NCI-H774 (cell line): ENCODE data around the gene UGT1A6.
"Not testable (repeated sequence)": the region's sequence is repeated elsewhere in the genome, so short reads cannot be mapped to it uniquely, and the experiment has no call there.

Experiments used
- DNase-seq: peaks from one replicate; lab custom pipeline; 2025; lab: John Stamatoyannopoulos, UW

The UGT1A6 gene

DNA sequence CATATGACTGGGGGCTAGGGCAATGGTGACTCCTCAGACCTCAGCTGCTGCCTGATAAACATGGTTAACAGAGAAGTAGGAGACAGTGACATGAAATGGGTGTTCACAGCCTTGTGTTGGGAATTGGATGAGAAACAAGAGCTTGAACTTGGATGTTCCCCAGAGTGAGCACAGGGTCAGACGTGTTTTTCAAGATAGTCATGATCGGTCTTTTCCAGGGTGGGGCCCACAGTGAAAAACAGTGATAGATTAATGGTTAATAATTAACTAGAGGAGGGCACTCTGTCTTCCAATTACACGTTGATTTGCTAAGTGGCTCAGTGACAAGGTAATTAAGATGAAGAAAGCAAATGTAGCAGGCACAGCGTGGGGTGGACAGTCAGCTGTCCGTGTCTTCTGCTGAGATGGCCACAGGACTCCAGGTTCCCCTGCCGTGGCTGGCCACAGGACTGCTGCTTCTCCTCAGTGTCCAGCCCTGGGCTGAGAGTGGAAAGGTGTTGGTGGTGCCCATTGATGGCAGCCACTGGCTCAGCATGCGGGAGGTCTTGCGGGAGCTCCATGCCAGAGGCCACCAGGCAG lies 36.1 kb downstream of the UGT1A6 start, which contains the start of gene UGT1A3:
Gene UGT1A3 (plus strand): TSS at position 320 of the 579 bp plus-strand sequence. CDS start 85 bp downstream, at position 405.
- DNase-seq, result no peak

DNA sequence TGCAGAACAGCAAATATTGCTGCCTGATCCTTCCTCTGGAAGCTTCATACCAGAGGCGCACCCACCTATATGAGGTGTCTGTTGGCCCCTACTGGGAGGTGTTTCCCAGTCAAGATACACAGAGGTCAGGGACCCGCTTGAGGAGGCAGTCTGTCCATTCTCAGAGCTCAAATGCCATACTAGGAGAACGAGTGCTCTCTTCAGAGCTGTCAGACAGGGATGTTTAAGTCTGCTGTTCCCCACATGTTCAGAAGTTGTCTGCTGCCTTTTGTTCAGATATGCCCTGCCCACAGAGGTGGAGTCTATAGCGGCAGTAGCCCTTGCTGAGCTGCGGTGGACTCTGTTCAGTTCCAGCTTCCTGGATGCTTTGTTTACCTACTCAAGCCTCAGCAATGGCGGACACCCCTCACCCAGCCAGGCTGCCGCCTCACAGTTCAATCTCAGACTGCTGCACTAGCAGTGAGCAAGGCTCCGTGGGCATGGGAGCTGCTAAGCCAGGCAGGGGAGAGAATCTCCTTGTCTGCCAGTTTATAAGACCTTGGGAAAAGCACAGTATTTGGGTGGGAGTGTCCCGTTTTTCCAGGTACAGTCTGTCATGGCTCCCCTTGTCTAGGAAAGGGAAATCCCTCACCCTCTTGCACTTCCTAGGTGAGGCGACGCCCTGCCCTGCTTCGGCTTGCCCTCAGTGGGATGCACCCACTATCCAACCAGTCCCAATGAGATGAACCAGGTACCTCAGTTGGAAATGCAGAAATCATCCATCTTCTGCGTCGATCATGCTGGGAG lies 44.4 kb downstream of the UGT1A6 start:
- DNase-seq, result not testable (repeated sequence)

DNA sequence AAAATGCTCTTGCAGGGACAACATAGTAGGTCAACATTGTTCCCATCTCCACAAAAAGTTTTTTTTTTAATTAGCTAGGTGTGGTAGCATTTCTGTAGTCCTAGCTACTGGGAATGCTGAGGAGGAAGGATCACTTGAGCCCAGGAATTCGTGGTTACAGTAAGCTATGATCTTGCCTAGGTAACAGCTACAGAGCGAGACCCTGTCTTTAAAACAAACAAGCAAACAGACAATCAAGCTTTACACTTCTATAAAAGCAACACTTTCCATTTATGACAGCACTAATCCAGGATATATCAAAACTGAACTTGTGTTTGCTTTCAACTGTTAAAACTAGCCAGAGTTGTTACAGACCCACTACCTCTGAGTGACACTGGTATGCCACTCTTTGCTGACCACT lies 48.2 kb downstream of the UGT1A6 start:
- DNase-seq, result no peak

DNA sequence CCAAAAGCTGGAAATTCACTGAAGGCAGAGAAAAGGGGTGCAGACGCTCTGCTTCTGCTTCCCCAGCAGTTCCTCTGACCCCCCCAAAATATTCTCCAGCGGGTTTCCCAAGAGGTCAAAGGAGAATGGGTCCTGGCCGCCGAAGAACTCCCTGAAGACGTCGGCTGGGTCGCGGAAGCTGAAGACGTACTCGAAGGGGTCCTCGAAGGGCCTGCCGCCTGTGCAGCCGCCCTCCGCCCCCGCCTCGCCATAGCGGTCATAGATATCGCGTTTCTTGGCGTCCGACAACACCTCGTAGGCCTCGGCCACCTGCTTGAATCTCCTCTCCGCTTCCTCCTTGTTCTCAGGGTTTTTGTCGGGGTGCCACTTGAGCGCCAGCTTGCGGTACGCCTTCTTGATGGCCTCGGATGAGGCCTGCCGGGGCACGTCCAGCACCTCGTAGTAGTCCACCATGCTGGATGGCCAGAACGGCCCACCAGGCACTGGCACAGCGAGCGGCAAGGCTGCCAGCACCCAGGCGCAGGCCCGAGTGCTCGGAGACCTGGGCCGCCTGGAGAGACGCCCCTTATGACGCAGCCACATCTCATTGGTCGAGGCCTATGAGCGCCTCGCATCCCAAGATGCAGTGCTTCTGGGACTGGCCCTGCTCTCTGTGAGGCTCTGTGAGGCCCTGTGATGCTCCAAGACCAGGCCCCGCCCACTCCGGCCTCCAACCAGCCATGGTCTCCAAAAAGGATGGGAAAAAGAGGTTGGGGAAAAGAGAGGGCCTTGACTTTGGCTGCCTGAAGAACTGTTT lies 51.0 kb downstream of the UGT1A6 start:
- DNase-seq, result no peak

DNA sequence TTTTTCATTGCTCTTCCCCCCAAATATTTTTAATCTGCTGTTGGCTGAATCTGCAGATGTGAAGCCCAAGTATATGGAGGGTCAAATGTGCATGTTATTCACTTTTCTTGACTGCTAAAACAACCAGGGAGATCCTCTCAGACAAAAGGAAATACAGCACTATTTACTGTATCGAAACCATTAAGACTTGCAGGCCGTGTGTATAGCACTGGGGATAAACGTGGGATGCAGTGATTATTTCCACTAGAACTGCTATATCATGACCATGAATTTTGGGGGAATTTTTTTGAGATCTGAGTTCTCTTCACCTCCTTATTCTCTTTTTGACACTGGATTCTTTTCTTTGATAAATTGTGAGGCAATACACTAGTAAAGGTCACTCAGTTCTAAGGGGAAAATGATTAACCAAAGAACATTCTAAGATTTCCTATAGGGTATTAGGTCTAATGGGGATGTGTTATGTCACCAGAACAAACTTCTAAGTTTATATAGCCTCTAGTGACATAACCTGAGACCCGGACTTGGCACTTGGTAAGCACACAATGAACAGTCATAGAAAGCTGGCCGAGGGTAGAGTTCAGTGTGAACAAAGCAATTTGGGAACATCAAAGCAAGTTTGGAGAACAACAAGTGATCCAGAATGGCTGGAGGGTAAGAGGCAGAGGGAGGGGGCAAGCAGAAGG lies 52.5 kb downstream of the UGT1A6 start:
- no peak for DNase-seq

DNA sequence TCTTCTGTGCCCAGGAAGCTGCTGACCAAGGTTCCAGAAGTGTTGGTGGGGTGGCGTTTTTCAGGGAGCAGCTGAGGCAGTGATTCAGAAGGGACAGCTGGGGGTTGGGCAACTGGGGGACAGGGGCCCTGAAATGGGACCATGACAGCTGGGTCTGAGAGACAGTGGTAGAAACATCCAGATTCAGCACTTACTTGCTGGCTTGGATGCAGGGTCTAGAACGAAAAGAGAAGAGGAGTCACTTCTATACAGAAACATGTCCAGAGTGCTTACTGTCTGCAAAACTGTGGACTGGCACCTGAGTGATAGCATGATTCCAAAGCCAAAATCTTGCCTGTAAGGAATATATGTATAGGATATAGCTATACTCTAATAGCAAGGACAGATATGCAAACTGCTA lies 53.1 kb downstream of the UGT1A6 start:
- not testable (repeated sequence) for DNase-seq

DNA sequence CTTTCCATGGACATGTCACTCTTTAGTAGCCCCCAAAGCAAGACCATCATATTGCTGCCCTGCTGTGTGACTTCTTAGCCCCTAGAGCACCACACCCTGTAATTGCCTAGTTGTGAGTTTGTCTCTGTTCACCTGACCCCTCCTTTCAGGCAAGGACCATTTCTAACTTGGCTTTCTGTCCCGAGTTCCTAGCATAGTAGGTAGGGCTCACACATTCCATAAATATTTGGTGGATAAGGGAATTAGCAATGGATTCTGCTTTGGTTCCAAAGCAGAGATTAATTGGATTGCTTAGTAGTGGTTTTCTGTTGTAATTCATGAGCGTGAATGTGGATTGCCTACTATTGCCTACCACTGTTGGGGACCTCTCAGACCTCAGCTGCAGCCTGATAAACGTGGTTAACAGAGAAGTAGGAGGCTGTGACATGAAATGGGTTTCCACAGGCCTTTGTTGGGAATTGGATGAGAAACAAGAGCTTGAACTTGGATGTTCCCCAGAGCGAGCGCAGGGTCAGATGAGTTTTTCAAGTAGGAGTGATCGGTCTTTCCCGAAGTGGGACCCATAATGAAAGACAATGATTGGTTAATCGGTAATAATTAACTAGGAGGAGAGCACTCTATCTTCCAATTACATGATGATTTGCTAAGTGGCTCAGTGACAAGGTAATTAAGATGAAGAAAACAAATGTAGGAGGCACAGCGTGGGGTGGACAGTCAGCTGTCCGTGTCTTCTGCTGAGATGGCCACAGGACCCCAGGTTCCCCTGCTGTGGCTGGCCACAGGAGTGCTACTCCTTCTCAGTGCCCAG lies 54.0 kb downstream of the UGT1A6 start:
- no peak for DNase-seq

DNA sequence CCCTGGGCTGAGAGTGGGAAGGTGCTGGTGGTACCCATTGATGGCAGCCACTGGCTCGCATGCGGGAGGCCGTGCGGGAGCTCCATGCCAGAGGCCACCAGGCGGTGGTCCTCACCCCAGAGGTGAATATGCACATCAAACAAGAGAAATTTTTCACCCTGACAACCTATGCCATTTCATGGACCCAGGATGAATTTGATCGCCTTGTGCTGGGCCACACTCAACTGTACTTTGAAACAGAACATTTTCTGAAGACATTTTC lies 54.5 kb downstream of the UGT1A6 start:
- no peak for DNase-seq

DNA sequence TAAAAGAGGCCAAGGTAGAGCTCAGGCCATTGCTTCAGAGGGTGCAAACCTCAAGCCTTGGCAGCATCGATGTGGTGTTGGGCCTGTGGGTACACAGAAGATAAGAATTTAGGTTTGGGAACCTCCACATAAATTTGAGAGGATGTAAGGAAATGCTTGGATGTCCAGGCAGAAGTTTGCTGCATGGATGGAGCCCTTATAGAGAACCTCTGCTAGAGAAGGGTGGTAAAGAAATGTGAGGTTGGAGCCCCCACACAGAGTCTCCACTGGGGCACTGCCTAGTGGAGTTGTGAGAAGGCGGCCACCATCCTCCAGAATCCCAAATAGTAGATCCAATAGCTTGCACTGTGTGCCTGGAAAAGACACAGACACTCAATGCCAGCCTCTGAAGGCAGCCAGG lies 58.0 kb downstream of the UGT1A6 start:
- DNase-seq, result not testable (repeated sequence)

DNA sequence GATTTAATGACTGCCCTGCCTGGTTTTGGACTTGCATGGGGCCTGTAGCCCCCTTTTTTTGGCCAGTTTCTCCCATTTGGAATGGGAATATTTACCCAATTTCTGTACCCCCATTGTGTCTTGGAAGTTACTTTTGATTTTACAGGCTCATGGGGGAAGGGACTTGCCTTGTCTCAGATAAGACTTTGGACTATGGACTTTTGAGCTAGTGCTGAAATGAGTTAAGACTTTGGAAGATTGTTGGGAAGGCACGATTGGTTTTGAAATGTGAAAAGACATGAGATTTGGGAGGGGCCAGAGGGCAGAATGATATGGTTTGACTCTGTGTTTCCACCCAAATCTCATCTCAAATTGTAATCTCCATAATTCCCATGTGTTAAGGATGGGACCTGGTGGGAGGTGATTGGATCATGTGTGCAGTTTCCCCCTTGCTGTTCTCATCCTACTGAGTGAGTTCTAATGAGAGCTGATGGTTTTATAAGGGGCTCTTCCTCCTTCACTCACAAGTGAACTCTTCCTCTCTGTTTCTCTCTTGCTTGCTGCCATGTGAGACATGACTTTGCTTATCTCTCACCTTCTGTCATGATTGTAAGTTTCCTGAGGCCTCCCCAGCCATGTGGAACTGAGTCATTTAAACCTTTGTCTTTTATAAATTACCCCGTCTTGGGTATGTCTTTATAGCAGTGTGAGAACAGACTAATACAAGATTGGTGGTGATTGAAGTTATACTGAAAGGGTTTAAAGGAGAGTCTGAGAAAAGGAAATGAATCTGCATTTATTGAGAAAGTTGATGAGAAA lies 58.7 kb downstream of the UGT1A6 start:
- DNase-seq, result not testable (repeated sequence)

DNA sequence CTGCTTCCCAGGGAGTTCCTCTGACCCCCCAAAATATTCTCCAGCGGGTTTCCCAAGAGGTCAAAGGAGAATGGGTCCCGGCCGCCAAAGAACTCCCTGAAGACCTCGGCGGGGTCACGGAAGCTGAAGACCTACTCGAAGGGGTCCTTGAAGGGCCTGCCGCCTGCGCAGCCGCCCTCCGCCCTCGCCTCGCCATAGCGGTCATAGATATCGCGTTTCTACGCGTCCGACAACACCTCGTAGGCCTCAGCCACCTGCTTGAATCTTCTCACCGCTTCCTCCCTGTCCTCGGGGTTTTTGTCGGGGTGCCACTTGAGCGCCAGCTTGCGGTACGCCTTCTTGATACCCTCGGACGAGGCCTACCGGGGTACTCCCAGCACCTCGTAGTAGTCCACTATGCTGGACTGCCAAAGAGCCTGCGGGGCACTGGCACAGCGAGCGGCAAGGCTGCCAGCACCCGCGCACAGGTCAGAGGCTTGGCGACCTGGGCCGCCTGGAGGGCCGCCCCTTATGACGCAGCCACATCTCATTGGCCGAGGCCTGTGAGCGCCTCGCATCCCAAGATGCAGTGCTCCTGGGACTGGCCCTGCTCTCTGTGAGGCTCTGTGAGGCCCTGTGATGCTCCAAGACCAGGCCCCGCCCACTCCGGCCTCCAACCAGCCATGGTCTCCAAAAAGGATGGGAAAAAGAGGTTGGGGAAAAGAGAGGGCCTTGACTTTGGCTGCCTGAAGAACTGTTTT lies 62.4 kb downstream of the UGT1A6 start:
- DNase-seq, result no peak

DNA sequence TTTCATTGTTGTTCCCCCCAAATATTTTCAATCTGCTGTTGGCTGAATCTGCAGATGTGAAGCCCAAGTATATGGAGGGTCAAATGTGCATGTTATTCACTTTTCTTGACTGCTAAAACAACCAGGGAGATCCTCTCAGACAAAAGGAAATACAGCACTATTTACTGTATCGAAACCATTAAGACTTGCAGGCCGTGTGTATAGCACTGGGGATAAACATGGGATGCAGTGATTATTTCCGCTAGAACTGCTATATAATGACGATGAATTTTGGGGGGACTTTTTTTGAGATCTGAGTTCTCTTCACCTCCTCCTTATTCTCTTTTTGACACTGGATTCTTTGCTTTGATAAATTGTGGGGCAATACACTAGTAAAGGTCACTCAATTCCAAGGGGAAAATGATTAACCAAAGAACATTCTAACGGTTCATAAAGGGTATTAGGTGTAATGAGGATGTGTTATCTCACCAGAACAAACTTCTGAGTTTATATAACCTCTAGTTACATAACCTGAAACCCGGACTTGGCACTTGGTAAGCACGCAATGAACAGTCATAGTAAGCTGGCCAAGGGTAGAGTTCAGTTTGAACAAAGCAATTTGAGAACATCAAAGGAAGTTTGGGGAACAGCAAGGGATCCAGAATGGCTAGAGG lies 63.9 kb downstream of the UGT1A6 start:
- no peak for DNase-seq

DNA sequence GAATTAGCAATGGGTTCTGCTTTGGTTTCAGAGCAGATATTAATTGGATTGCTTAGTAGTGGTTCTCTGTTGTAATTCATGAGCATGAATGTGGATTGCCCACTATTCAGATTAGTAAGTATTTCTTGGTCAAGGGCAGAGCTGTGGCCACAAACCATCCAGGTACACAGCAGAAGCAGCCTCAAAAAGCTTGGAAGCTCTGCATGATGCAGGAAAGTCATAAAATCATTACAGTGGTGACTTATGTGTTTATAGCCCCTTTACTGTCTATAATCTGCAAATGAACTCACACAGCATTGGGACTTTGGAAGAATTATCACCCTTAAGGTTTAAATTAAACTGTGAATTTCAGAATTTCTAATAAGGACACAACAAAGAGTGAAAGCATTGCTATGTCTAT lies 65.5 kb downstream of the UGT1A6 start:
- DNase-seq, result no peak

DNA sequence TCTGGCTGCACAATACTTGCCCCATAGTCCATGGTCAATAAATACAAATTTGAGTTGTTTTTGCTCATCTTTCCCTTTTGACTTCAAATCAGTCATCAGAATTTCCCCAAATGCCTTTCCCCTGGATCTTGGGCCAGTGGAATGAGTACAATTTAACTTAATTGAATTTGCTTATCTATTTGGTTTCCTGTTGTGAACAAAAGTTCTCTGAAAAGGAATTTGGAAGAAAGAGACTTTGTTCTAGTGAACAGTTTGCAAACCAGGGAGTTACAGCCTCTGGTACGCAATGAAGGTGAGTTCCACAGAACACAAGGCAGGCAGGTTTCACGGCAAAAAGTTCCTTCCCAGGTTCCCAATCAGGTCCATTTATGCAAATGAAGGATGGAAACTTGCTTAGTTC lies 66.2 kb downstream of the UGT1A6 start:
- no peak for DNase-seq

DNA sequence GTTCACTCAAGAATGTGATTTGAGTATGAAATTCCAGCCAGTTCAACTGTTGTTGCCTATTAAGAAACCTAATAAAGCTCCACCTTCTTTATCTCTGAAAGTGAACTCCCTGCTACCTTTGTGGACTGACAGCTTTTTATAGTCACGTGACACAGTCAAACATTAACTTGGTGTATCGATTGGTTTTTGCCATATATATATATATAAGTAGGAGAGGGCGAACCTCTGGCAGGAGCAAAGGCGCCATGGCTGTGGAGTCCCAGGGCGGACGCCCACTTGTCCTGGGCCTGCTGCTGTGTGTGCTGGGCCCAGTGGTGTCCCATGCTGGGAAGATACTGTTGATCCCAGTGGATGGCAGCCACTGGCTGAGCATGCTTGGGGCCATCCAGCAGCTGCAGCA lies 67.4 kb downstream of the UGT1A6 start, which contains the start of gene UGT1A1:
Gene UGT1A1 (plus strand): TSS at position 228 of the 400 bp plus-strand sequence. CDS start 18 bp downstream, at position 246.
- DNase-seq, result no peak

DNA sequence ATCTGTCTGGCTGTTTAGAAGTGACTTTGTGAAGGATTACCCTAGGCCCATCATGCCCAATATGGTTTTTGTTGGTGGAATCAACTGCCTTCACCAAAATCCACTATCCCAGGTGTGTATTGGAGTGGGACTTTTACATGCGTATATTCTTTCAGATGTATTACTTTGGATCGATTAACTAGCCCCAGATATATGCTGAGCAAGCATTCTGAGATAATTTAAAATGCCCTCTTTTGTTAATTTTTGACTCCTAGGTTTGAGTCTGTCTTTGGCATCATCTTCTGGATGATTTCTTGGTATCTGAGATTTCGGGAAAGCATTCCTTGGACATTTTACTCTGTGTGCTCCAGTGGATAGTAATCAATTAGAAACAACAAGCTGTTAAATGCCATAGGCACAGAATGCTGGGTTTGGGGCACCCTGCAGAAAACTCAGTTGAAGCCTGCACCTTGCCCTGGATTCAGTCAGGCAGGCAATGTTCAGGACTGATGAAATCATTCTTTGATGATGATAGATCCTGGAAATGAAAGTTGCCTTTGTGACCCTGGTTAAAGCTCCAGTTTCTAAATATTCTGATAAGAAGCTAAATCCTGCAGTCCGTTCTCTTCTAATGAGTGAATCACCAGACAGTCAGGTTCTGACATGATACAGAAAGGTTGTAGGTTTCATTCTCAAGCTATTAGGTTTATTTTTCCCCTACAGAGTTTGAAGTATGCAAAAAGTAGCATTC lies 68.5 kb downstream of the UGT1A6 start:
- DNase-seq, result no peak

DNA sequence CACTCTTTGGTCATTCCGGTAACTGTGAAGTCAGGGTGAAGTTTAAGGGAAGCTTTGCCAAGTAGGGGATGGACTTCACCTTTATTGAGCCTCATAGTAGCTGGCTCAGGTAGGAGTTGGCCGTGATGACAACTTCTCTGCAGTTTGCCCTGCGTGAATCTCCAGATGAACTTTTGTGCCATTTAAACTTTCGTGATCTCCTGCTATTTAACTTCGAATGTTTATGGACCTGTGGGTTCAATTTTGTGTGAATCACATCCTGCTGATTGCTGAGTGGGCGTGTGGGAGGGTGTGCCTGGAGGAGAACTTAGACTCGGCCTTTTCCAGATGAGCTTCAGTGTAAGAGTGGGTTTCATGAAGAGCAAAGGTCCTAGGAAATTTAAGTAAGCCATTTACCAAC lies 71.6 kb downstream of the UGT1A6 start:
- DNase-seq, result no peak

DNA sequence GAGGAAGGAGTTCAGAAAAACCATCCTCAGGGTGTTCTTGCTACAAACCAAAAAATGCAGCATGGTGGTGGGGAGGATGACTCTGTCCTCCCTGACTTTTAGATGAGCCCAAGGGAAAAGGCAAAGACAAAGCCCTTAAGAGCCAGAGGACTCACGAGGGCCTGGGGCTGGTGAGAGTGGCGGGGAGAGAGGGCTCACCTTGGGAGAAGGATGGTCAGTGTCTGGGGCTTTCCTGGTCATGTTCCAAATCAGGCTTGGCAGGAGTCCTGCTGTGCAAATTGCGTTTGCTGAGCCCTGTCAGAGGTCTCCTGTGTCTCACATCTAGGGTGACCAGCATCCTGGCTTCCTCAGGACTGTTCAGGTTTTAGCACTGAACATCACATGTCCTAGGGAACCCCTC lies 72.1 kb downstream of the UGT1A6 start:
- no peak for DNase-seq

DNA sequence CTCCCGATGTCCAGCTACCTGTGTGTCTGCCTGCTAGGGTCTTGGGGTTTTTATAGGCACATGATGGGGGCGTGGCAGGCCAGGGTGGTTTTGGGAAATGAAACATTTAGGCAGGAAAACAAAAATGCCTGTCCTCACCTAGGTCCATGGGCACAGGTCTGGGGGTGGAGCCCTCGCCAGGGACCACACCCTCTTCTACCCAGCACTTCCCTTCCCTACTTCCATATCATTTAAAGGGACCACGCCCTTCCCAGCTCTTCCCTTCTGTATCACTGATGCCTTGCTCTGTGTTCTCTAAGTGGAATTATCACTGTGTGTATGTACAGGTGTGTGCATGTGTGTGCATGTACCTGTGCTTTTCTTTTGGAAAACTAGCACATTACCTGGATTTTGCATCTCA lies 73.7 kb downstream of the UGT1A6 start:
- no peak for DNase-seq
